UCSD-AML1 (cell line): ENCODE results near the gene SAMD4A.
A peak's percentile ranks its signal among the peaks of the same experiment; 100 is the strongest.

Experiments used
- DNase-seq: peaks from one replicate; lab custom pipeline; 2025; ENCODE audit not compliant: unreplicated experiment; lab: John Stamatoyannopoulos, UW

SAMD4A gene

GRCh38 chr14:54564868-54565784, 1.8 kb upstream of the SAMD4A start:
- peak; percentile 62 for DNase-seq

- peak; percentile 62 for DNase-seq
Measured at GRCh38 chr14:54565785-54566409, 1.0 kb upstream of the SAMD4A start.

DNA sequence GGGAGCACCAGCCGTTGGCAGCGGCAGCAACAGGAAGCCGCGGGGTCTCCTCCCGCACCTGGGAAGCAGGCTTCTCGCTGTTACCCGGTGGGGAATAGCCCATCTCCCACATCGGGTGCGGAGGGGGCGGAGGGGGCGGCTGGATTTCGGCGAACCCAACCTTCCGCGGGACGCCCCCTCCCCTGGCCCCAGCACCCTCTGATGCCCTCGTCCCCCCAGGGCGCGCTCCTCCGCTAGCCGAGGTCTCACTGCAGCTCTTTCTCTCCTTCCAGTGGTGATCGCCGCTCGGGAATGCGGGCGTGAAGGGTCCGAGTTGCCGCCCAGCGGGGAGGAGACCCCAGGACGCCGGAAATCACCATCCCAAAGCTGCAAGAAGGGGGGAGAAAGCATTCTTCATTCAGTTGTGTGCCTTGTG, 303 bp downstream of the SAMD4A start:
- no peak for DNase-seq

DNA sequence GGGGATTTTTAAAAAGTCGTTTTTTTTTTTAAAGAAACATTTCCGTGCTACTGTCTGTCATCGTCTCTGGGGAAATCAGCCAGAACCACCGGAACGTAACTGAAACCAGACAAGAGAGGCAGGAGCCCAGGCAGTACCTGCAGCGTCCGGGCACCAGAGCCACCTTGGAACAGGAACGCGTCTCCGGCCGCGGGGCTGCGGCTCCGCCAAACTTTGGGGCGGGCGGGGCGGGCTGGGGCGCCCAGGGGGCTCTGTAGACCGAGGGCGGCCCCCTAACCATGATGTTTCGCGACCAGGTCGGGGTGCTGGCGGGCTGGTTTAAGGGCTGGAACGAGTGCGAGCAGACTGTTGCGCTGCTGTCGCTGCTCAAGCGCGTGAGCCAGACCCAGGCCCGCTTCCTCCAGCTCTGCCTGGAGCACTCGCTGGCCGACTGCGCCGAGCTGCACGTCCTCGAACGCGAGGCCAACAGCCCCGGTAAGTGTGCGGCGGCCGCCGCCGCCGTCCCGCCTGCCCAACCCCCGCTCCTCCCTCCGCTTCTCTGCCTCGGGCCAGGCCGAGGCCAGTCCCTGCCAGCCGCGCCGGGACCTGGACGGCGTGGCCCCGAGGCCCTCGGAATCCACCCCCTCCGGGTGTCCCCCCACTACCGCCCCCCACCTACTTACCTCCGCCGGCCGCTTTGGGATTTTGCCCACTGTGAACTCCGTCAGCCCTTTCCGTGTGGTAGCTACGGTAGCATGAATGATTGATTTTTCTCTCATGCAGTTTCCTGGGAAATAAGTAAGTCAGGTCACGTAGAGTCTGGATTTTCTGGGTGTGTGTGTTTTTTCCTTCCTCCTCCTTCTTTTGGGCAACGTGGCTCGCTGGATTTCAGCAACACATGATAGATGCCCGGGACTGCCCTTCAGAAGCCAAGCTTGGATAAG, 972 bp downstream of the SAMD4A start:
- DNase-seq, result peak; percentile 28

GRCh38 chr14:54568821-54569595, 2.1 kb downstream of the SAMD4A start:
- DNase-seq, result no peak

DNA sequence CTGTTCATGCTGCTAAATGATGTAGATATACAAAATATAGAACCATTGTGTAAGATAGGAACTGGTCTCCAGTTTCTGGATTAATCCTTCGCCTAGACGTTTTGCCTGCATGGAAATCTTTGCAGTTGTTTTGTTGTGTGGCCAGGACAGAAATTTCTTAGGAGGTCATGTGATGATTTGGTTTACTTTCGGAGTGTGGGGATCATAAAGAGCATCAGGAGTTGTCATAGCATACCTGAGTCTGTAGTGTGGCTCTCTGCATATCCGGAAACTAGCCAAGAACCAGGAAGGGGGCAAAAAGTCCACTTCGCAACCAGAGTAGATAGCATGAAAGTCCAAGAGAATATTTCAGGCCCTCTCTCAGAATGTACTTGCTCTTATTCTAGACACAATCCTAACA, 3.1 kb downstream of the SAMD4A start:
- DNase-seq, result no peak

DNA sequence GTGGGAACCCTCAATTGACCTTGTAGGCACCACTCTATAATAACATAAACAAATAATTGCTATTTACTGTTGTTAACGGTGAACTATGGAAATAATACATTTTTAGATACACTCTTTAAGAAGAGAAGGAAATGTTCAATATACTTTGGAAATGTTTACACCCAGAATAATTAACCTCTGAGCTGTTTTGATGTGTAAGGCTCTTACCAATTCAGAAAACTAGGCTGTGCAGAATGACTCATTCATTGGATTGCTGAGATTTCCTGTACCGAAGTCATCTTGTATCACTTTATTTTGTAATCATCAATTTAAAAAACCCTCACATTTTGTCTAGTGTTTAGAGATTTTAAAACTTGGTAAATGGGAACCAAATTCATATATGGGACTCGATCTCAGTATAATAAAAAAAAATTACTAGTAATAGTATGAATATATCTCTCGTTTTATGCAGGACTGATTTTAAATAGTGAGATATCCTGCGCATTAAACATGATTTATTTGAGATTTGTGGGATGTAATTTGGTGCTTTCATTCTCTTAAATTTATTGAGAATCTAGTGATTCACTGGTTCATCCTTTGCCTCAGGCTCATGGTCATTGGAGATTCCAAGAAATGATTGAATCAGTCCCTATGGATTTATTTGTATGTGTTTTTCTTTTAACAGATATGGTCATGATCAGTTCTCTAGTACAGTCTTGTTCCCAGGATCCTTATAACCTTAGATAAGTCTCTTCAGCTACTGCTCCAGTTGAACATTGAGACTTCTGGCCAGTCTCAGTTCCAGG, 3.9 kb downstream of the SAMD4A start:
- DNase-seq, result no peak

DNA sequence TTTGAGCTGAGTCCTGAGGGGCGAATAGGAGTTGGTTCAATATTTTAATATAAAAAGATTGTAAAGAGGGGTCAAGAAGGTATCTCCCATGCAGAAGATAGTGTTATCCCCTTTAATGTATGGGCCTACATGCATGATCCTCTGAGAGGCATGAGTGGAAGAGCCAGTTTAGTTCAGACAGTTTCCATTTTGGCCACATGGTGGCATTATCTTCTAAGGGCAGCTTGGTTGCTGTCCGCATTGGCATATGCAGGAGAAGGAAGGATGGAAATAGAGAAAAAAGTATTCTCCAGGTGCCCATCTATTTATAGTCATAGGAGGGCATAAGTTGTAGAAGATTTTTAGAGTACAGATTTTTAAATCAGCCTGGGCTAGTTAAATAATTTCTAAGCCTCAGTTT, 5.4 kb downstream of the SAMD4A start:
- no peak for DNase-seq

- DNase-seq, result no peak
Measured at GRCh38 chr14:54574528-54574927, 7.6 kb downstream of the SAMD4A start.

DNA sequence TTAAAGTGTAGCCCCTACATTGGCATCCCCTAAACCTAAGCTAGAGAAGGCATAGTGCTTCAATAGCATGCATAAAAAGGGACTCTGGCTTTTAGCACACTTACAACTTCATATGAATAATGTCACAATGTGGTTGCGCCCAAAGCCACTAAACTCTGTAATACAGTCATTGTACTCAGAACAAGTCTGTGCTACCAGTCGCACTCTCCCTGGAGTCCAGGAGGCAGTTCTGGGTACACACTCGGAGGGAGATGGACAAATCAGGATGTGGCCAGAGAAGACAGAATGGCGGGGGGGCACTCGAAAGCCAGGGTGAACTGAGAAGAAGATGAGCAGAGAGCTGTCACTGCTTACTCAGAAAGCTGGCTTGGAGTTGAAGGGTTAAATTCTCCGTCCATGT, 10.6 kb downstream of the SAMD4A start:
- no peak for DNase-seq

DNA sequence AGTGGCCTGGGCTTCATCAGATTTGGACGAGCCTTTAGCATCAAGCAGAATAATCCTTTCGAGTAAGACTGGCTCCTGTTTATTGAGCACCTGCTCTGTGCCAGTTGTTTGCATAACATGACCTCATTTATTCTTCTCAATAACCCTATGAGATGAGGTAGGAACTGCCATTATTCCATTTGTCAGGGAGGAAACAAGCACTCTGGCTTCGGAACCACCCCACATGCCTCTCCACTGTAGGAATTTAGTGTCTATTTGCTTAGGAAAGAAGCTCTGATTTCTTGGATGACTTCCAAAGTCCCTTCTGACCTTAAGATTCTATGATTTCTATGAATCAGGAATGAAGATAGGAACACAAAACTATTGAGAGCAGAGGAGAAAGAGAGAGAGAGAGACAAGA, 11.0 kb downstream of the SAMD4A start:
- no peak for DNase-seq

- no peak for DNase-seq
Measured at GRCh38 chr14:54579621-54580020, 12.7 kb downstream of the SAMD4A start.

DNA sequence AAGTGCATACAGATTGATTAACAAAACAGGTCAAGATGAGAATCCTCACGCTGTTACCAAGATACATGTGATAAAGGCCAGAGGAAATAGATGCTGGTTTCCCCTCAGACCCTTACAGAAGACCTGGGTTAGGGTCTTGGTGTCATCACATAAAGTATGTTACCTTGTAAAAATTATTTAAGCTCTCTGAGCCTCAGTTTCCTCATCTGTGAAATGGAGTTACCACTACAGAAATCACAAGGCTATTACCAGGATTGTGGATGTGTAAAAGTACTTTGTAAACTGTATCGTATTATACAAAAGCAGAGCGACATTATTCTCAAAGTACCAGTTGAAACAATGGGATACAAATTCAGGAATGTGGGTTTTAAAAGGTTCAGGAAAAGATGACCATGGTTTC, 14.0 kb downstream of the SAMD4A start:
- DNase-seq, result no peak

DNA sequence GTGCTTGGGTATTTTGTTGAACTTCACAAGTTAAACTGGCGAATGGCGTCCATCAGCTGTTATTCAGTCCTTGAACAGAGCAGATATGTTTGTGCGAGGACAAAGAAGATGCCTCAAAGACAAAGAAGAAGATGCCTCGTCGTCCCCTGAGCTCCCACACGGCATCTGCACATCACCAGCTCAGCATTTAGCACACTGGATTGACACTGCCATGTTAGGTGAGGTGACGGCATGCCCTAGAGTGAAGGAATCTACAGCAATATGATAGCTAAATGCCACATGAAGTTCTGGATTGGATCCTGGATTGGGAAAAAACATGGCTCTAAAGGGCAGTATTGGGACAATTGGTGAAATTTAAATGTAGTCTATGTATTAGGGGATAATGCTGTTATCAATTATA, 15.4 kb downstream of the SAMD4A start:
- no peak for DNase-seq

- DNase-seq, result no peak
Measured at GRCh38 chr14:54584097-54584496, 17.2 kb downstream of the SAMD4A start.

DNA sequence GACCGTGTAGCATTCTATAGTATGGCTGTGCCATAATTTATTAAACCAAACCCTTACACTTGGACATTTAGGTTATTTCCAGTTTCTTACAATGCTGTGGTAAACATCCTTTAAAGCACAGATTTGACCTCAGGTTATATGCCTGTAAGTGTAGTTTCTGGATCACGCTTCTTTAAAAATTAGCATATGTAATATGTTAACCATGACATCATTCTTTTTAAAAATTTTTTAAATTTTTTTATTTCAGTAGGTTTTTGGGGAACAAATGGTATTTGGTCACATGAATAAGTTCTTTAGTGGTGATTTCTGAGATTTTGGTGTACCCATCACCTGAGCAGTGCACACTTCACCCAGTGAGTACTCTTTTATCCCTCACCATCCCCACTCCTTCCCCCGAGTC, 18.3 kb downstream of the SAMD4A start:
- no peak for DNase-seq

DNA sequence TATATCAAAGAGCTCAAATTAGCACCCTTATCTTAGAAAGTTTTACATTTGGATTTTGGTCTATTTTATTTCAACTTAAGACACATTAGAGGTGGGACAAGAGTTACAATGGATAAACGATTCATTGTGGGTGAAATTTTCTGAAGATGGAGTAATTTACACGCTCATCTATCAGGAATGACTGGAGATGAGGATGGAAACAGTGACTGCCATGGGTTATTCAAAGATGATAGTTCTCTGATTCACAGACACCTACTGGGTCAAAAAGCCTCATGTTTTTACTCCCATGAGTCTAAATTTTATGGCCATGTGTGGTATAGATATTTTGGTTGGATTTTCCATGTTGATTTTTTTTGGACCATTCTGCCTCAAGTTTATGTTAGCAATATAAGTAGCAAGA, 22.1 kb downstream of the SAMD4A start:
- no peak for DNase-seq

DNA sequence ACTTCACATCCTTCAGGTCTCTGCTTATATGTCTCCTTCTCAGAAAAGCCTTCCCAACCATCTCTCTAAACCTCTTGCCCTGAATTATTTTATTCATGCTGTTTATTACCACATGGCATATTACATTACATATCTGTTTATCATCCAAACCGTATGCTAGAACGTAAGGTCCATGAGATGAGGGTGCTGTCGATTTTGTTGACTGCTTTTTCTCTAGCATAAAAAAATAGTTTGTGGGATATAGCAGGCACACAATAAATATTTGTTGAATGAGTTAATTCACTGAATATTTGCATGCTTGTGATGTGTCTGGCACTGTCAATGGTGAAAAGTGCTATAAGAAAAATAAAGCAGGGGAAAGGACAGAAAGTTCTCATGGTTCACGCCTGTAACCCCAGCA, 22.9 kb downstream of the SAMD4A start:
- DNase-seq, result no peak

- no peak for DNase-seq
Measured at GRCh38 chr14:54590481-54590880, 23.6 kb downstream of the SAMD4A start.

- DNase-seq, result no peak
Measured at GRCh38 chr14:54591461-54591860, 24.5 kb downstream of the SAMD4A start.
